HepG2 (cell line): ENCODE data around the gene SLC29A3. TPM values are rescaled to one million over a fixed set of nuclear protein-coding genes. Genes with fewer than 3 reads are reported as not detected.

Source experiments
- ATAC-seq: fragments of 200-7000 bp; cut with Tn5 transposase; 3 replicates; pipeline ENCODE4 v1.9.1; 2020; ENCODE audit warnings: mild to moderate bottlenecking, moderate library complexity
- BruUV-seq: library from RNA; stranded (reverse); fragments of 400-500 nt; replicated peaks from 2 replicates; lab custom pipeline; 2021; lab: Mats Ljungman, UMichigan
- CTCF ChIA-PET: fragments of 300-600 bp; formaldehyde crosslinking; extraction: SDS; loops from one replicate; lab custom pipeline; 2021; ENCODE audit warnings: low total read pairs, inconsistent platforms, low intra/inter-chr PET ratio; lab: Yijun Ruan, JAX
- POLR2A ChIA-PET: fragments of 350-600 bp; sonication (Branson Sonifier 250); formaldehyde crosslinking; loops from one replicate; lab custom pipeline; 2020; ENCODE audit warnings: antibody characterized with exemption, inconsistent platforms; lab: Yijun Ruan, JAX
- DNase-seq: peaks from one replicate; pipeline ENCODE4 v3.0.0-alpha.2; 2015; ENCODE audit warnings: low spot score
- FAIRE-seq: peaks from 3 replicates; lab custom pipeline; 2011; peaks lifted over from hg19 to GRCh38; lab: Jason Lieb, UNC
- H2AFZ ChIP-seq: one replicate; pipeline ENCODE4 v1.6.1; 2011; ENCODE audit warnings: low read length, inconsistent platforms
- H3K27ac ChIP-seq: fragments of 300-600 bp; 3 replicates; pipeline ENCODE4 v1.8.0; 2011; ENCODE audit warnings: mixed run types, mild to moderate bottlenecking, mixed read lengths, low read length, inconsistent platforms; ENCODE audit not compliant: insufficient read depth; ENCODE audit errors: extremely low read length
- H3K27me3 ChIP-seq, 2 experiments: fragments of 200-600 bp in 1 of 2; 2 replicates in 1 of 2; 3 replicates in 1 of 2; pipeline versions ENCODE4 v1.6.0 to v1.8.0; 2011; ENCODE audit warnings: low read length in 2 of 2, mild to moderate bottlenecking in 2 of 2, moderate library complexity in 2 of 2, inconsistent platforms in 1 of 2; ENCODE audit not compliant: insufficient read depth in 2 of 2, control insufficient read depth in 1 of 2
- H3K36me3 ChIP-seq, 2 experiments: fragments of 200-600 bp in 1 of 2; replicated peaks in 1 of 2; 2 replicates in 1 of 2; 3 replicates in 1 of 2; pipeline versions ENCODE4 v1.5.1 to v1.8.0; 2011; ENCODE audit warnings: low read length in 2 of 2, inconsistent platforms in 1 of 2; ENCODE audit not compliant: insufficient read depth in 2 of 2, control insufficient read depth in 1 of 2
- H3K4me1 ChIP-seq: 2 replicates; pipeline ENCODE4 v1.5.1; 2012; ENCODE audit warnings: low read length, inconsistent platforms; ENCODE audit not compliant: insufficient read depth
- H3K4me2 ChIP-seq: 2 replicates; pipeline ENCODE4 v1.6.0; 2011; ENCODE audit warnings: low read depth, low read length, inconsistent platforms
- H3K4me3 ChIP-seq, 3 experiments: fragments of 200-600 bp in 1 of 3; sonication (generic), shearing (Covaris generic) in 1 of 3; replicated peaks in 1 of 3; 2 replicates each; pipeline ENCODE4 v1.5.1; 2011 to 2016; ENCODE audit warnings: low read length in 3 of 3, inconsistent platforms in 2 of 3, low read depth in 2 of 3, mild to moderate bottlenecking in 2 of 3, control low read depth in 1 of 3, mixed read lengths in 1 of 3; ENCODE audit not compliant: insufficient read depth in 1 of 3
- H3K79me2 ChIP-seq: one replicate; pipeline ENCODE4 v1.6.1; 2011; ENCODE audit warnings: low read length, inconsistent platforms; ENCODE audit not compliant: insufficient read depth
- H3K9ac ChIP-seq: 2 replicates; pipeline ENCODE4 v1.6.0; 2011; ENCODE audit warnings: mild to moderate bottlenecking, low read depth, low read length, inconsistent platforms; ENCODE audit not compliant: insufficient read depth
- H3K9me3 ChIP-seq: 2 replicates; pipeline ENCODE4 v1.5.1; 2012; ENCODE audit warnings: mild to moderate bottlenecking, low read length
- H4K20me1 ChIP-seq: 2 replicates; pipeline ENCODE4 v1.6.0; 2011; ENCODE audit warnings: inconsistent platforms, mild to moderate bottlenecking, low read length, moderate library complexity; ENCODE audit not compliant: insufficient read depth
- MNT ChIP-seq: fragments of 450-650 bp; IDR thresholded peaks from 2 replicates; pipeline ENCODE4 v1.6.1; 2016
- SKI ChIP-seq: fragments of 450-650 bp; IDR thresholded peaks from one replicate; pipeline ENCODE4 v1.6.1; 2018; ENCODE audit warnings: mild to moderate bottlenecking; ENCODE audit not compliant: partially characterized antibody
- TBP ChIP-seq: sonication (generic); formaldehyde crosslinking; IDR thresholded peaks from 2 replicates; pipeline ENCODE4 v1.5.0; 2020; ENCODE audit warnings: missing genetic modification reagents
- XRCC5 ChIP-seq: fragments of 200-400 bp; formaldehyde crosslinking; optimal IDR thresholded peaks from 2 replicates; pipeline ENCODE3; 2017; ENCODE audit warnings: mild to moderate bottlenecking, low read length
- ZNF629 ChIP-seq: sonication (generic); formaldehyde crosslinking; conservative IDR thresholded peaks from 2 replicates; pipeline ENCODE4 v1.5.0; 2020; ENCODE audit warnings: missing genetic modification reagents
- WGBS: methylation state at CpG from one replicate; pipeline ENCODE4 v1.1.6; 2017; ENCODE audit warnings: low lambda C conversion rate; 5-methylcytosine and 5-hydroxymethylcytosine counted together
- in situ Hi-C: cut with HindIII; loops from 2 replicates; pipeline ENCODE4 v1.10.0; 2017; ENCODE audit warnings: low pct_unique_long_range_greater_than_20kb; ENCODE audit not compliant: extremely low pct_ligation_motif_present
- intact Hi-C: fragments of 100-400 bp; cut with micrococcal nuclease; formaldehyde crosslinking; loops from one replicate; pipeline ENCODE4 v1.10.0; 2022; ENCODE audit not compliant: unreplicated experiment
- polyA plus RNA-seq, 8 experiments: library from polyadenylated mRNA; depleted of rRNA in 3 of 8; stranded (reverse) in 7 of 8; unstranded in 1 of 8; fragments of >200 nt; fragmentation: Illumina TruSeq in 4 of 8; extraction: Trizol in 4 of 8; gene quantifications; 2 replicates each; pipeline versions ENCODE4 v1.2.1 to v1.2.3, GENCODE V29; 2011 to 2016; ENCODE audit warnings: low read depth in 4 of 8, missing spikeins in 1 of 8, mixed read lengths in 1 of 8; ENCODE audit not compliant: insufficient read depth in 1 of 8
- total RNA-seq, 5 experiments: library from RNA; depleted of rRNA; stranded (reverse); fragments of >200 nt; fragmentation: Illumina TruSeq; extraction: Trizol; gene quantifications; 2 replicates each; pipeline ENCODE4 v1.2.3, GENCODE V29; 2016; ENCODE audit warnings: low read depth in 1 of 5
- TF ChIP-seq, protein P1 (sequence below): sonication (generic); formaldehyde crosslinking; IDR thresholded peaks from 2 replicates; pipeline ENCODE4 v1.5.1; 2020; ENCODE audit warnings: missing genetic modification reagents, mild to moderate bottlenecking, borderline replicate concordance

SLC29A3 gene
- total and polyA plus RNA-seq, 2 of the 13 experiments (the other 11 are each of a cell fraction or from before 2014, with no cell fraction given): 8.6 to 11.8 TPM

- no peaks in the 10 kb centered on the region for H4K20me1 ChIP-seq
- no peak overlapping the region for H3K4me3 ChIP-seq
- TF ChIP-seq MNT (0 out of 2 replicates have a peak, but pooled peaks have one; percentile 27), XRCC5 (no peak), SKI (no peak), TBP (CRISPR knock-in tag) (no peak), ZNF629 (CRISPR knock-in tag) (0 out of 2 replicates have a peak, but pooled peaks have one; percentile 16)
- TF ChIP-seq, protein P1, sequence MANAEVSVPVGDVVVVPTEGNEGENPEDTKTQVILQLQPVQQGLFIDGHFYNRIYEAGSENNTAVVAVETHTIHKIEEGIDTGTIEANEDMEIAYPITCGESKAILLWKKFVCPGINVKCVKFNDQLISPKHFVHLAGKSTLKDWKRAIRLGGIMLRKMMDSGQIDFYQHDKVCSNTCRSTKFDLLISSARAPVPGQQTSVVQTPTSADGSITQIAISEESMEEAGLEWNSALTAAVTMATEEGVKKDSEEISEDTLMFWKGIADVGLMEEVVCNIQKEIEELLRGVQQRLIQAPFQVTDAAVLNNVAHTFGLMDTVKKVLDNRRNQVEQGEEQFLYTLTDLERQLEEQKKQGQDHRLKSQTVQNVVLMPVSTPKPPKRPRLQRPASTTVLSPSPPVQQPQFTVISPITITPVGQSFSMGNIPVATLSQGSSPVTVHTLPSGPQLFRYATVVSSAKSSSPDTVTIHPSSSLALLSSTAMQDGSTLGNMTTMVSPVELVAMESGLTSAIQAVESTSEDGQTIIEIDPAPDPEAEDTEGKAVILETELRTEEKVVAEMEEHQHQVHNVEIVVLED (CRISPR knock-in tag): no peak
- TF ChIP-seq, all 625 proteins: peak for 2
- H3K36me3 ChIP-seq: no peaks in the 10 kb centered on the region
- no peaks in the 10 kb centered on the region for H3K79me2 ChIP-seq
- no peaks in the 10 kb centered on the region for H3K9me3 ChIP-seq
- peaks cover 3 to 8% of the 10 kb centered on the region in 2 experiments; a peak in 3 of 5 replicates for H3K27me3 ChIP-seq
- ChIA-PET POLR2A (no interaction called here), CTCF (no interaction called here)
- H2AFZ ChIP-seq: no peak overlapping the region
- FAIRE-seq: no peak
- in situ Hi-C loops (no loop called here), intact Hi-C loops (no loop called here)
- ATAC-seq: no peak
- no peak overlapping the region for H3K4me2 ChIP-seq
- no peak overlapping the region for H3K9ac ChIP-seq
- DNase-seq: no peak
- BruUV-seq: no TSS peak
- H3K27ac ChIP-seq: no peak overlapping the region
- WGBS: 7% methylated on average over 10 of the region's 11 CpGs
- no peaks in the 10 kb centered on the region for H3K4me1 ChIP-seq
These were observed 41.0 kb upstream of the SLC29A3 start for GRCh38 chr10:71277914-71278665.
